GM18867 (cell line): ENCODE results near the gene TTC5.
"Not testable (repeated sequence)": the region's sequence is repeated elsewhere in the genome, so short reads cannot be mapped to it uniquely, and the experiment has no call there.

ENCODE experiments used
- ATAC-seq: cut with Tn5 transposase; IDR thresholded peaks from one replicate; pipeline ENCODE4 v1.9.1; 2021; ENCODE audit warnings: mild to moderate bottlenecking, moderate library complexity; ENCODE audit not compliant: unreplicated experiment

TTC5 gene

GRCh38 chr14:20305265-20306078, at the start of gene TTC5:
TSS of gene TTC5 (minus strand) at chr14:20305951. CDS start at chr14:20305937, 14 bp downstream.
- peak; percentile 97 for ATAC-seq

- no peak for ATAC-seq
These were observed 45.1 kb upstream of the TTC5 start for GRCh38 chr14:20350860-20351259.

- no peak for ATAC-seq
These were observed 44.5 kb upstream of the TTC5 start for GRCh38 chr14:20350282-20350681.

GRCh38 chr14:20347747-20348146, 42.0 kb upstream of the TTC5 start:
- no peak for ATAC-seq

GRCh38 chr14:20346713-20347112, 41.0 kb upstream of the TTC5 start:
- no peak for ATAC-seq

GRCh38 chr14:20345366-20345765, 39.6 kb upstream of the TTC5 start:
- ATAC-seq = no peak

GRCh38 chr14:20343862-20344220, 38.1 kb upstream of the TTC5 start:
- no peak for ATAC-seq

- ATAC-seq = peak; percentile 87
These were observed 37.5 kb upstream of the TTC5 start, which contains the start of gene PARP2 for GRCh38 chr14:20343092-20343861. TSS of gene PARP2 (plus strand) at chr14:20343635. CDS start at chr14:20343642, 7 bp downstream.

- no peak for ATAC-seq
These were observed 35.9 kb upstream of the TTC5 start for GRCh38 chr14:20341646-20342045.

GRCh38 chr14:20341032-20341431, 35.3 kb upstream of the TTC5 start:
- not testable (repeated sequence) for ATAC-seq

- no peak for ATAC-seq
These were observed 28.3 kb upstream of the TTC5 start for GRCh38 chr14:20334017-20334416.

GRCh38 chr14:20333494-20333841, 27.7 kb upstream of the TTC5 start:
- ATAC-seq = no peak

- peak; percentile 98 for ATAC-seq
These were observed 27.2 kb upstream of the TTC5 start, which contains the start of gene CCNB1IP1 for GRCh38 chr14:20332788-20333493. TSS of gene CCNB1IP1 (minus strand) at chr14:20333279. CDS start at chr14:20316523, 16,756 bp downstream.

- peak; percentile 10 for ATAC-seq
These were observed 26.7 kb upstream of the TTC5 start for GRCh38 chr14:20332431-20332787.

- no peak for ATAC-seq
These were observed 25.4 kb upstream of the TTC5 start for GRCh38 chr14:20331053-20331613.

- ATAC-seq = no peak
These were observed 23.6 kb upstream of the TTC5 start for GRCh38 chr14:20329355-20329754.

GRCh38 chr14:20328705-20329104, 23.0 kb upstream of the TTC5 start:
- no peak for ATAC-seq

GRCh38 chr14:20327005-20327869, 21.5 kb upstream of the TTC5 start:
- peak; percentile 55 for ATAC-seq

GRCh38 chr14:20317720-20318119, 12.0 kb upstream of the TTC5 start:
- no peak for ATAC-seq

GRCh38 chr14:20314026-20314425, 8.3 kb upstream of the TTC5 start:
- ATAC-seq = no peak
